Fibroblast of the conjunctiva (primary cell): Measurements from ENCODE around the gene PELI2.

ENCODE experiments used
- DNase-seq: peaks from one replicate; pipeline ENCODE4 v3.0.0-alpha.2; 2010; ENCODE audit warnings: low read depth

PELI2 gene, protein sequence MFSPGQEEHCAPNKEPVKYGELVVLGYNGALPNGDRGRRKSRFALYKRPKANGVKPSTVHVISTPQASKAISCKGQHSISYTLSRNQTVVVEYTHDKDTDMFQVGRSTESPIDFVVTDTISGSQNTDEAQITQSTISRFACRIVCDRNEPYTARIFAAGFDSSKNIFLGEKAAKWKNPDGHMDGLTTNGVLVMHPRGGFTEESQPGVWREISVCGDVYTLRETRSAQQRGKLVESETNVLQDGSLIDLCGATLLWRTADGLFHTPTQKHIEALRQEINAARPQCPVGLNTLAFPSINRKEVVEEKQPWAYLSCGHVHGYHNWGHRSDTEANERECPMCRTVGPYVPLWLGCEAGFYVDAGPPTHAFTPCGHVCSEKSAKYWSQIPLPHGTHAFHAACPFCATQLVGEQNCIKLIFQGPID

GRCh38 chr14:56117765-56118610 is at the start of gene PELI2:
TSS of gene PELI2 (plus strand) at chr14:56118411. CDS start at chr14:56118661, 250 bp downstream.
- peak; percentile 31 for DNase-seq

GRCh38 chr14:56073799-56074198 is 44.4 kb upstream of the PELI2 start:
- no peak for DNase-seq

DNA sequence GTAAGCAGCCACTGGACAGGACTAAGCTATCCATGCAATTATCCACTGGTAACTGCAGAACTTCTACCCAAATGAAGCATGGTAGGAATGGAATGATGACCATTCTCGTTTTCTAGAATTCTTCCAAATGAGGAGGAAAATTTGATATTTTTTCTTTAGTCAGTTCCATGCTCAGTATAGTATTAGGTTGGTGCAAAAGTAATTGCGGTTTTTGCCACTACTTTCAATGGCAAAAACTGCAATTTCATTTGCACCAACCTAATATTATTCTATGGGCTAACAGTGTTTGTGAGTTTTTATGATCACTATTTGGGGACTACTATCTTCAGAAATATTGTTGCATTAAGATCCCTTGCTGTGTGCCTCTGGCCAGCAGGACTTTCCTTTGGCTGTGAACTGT is 42.9 kb upstream of the PELI2 start:
- DNase-seq, result no peak

GRCh38 chr14:56081139-56081538 is 37.1 kb upstream of the PELI2 start:
- DNase-seq, result peak; percentile 6

DNA sequence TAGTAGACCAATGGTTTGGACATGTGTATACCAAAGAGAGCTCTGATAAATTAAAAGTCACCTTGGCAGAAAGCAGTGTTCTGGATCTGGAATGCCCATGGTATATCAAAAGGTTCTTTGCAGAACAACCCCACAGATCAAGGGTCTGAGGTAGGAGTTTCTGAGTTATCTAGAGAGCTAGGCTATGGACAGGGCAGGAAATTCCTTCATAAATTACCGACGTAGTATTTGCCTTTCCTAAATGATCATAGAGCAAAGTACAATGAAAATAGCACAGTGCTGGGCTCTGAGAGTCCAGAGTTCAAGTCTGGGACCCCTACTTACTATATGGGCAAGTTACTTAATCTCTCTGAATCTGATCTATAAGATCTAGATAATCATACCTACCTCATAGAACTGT is 35.3 kb upstream of the PELI2 start:
- no peak for DNase-seq

DNA sequence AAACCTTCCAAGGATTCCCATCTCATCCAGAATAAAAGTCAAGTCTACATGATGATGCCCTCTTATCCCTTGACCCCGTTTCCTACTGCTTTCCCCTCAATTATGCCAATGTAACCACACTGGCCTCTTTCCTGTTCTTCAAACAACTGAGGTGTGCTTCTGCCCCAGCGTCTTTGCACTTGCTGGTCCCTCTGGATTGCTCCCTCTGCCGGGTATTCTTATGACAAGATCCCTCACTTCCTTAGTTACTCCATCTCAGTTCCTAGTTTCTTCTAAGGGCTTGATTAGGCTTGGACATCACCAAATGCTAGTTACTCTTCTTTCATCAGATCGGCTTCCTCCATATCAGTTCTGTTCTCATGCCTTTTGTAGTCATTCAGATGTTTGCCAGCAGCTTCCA is 32.7 kb upstream of the PELI2 start:
- DNase-seq, result no peak

- no peak for DNase-seq
Measured at GRCh38 chr14:56087671-56088471, 30.3 kb upstream of the PELI2 start.

GRCh38 chr14:56088941-56089340 is 29.3 kb upstream of the PELI2 start:
- DNase-seq, result no peak

- DNase-seq, result no peak
Measured at GRCh38 chr14:56092763-56093162, 25.4 kb upstream of the PELI2 start.

DNA sequence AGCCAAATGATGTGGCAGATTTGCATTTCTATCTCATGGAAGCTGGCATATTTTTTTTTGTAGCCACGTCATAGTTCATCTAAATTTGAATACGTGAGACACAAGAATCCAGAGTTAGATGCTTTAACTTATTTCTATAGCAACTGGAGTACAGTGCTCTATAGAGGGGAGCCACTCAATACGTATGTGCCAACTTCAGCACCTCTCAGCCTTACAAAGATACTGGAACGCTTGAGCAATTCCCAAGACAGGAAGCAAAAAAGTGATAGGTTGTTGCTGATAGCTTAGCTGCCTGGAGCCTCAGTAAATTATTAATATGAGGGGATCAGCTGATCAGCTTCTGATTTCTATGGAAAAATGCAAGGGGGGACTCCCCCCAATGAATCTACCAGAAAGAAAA is 24.1 kb upstream of the PELI2 start:
- DNase-seq, result no peak

- no peak for DNase-seq
Measured at GRCh38 chr14:56098021-56098420, 20.2 kb upstream of the PELI2 start.

DNA sequence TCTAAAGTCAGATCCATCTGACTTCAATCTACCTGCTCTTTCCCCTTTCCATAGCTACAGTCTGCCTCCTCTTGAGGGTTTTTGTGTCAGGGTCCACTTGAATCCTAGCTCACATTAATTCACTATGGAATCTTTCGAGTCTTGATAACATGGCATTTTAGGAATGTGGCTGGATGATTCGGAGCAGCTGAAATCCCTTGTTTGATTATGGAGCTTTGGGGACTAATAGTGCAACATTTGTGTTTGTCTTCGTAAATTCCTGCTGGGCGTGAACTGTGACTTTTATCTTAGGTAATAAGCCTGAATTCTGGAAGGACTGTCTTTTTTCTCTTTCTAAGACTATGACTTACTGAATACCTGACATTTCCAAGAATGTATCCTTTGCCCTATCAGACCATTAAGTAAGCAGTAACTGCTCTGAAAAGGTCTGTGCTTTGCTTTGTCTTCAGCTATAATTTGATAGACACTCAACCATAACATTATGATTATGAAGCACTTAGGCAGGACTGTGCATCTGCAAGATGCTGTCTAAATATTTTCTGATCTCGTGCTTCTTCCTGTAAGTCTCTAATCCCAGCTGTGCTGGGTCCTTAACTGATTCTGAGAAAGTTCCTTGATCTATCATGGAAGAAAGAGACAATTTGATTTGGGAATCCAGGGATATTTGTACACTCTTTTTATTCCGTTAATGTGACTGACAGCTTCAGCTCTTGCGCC is 19.0 kb upstream of the PELI2 start:
- no peak for DNase-seq

DNA sequence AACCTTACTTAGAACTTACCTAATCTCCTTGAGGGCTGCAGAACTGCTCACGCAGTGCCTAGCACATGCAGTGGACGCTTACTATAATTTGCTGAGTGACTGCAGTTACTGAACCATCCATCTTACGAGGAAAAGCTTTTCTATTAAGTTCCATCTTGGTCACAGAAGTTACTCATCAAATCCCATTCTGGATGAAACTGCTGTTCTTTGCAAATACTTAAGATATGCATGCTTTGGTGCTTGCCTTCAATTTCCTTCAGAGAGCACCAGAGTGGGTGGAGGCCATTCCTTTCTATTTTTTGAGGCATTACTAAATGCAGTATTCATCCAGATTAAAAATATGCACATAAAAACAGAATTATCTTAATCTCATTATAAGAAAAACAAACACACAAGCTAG is 17.7 kb upstream of the PELI2 start:
- DNase-seq, result no peak

DNA sequence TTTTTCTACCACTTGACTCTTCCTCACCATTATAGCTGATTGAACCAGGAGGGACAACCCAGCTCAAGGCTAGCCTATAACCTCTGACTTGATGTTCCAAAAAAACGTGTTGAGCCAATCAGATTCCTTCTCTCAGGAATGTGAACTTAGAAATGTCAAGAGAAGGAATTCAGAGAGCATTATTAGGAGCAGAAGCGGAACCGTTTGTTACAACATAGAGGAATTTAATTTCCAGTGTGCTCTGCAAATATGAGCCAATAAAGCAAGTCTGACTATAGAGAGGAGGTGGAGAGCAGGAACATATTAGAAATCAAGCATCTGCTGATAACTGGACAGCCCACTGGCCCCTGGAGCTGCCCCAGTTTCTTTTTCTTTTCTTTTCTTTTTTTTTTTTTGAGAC is 15.3 kb upstream of the PELI2 start:
- no peak for DNase-seq

DNA sequence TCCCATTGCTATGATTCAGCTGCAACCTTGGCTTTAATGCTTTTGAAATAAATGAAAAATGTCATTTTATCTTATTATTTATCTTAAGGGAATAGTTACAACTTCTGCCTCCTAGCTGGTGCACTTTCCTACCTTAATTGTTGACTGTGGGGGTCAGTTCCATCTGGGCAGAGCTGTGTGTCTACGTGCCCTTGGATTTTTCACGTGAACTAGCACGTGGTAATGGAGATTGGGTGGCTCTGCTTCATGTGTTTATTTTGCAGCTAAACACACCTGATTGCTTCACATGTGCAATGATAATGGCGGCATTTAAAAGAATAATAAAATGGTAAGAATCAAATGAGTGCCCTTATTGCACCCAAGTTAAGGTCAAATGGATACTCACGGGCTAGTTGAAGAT is 10.6 kb upstream of the PELI2 start:
- DNase-seq, result no peak

DNA sequence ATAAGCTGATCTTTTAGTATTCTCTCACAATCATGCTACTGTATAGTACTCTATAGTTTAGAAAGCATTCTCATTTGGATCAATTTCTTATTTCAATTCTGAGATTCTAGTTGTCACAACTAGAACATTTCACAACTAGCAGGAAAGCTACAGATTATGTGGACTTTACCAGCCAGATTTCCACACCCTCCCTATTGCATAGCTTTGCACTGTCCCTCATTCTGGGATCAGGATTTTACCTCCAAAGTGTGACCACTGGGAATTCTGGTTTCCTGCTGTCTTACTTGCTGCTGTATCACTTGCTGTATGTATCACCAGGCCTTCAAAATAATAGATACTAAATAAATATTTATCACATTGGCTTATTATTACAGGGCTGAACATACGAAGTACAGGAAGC is 10.2 kb upstream of the PELI2 start:
- DNase-seq, result no peak

DNA sequence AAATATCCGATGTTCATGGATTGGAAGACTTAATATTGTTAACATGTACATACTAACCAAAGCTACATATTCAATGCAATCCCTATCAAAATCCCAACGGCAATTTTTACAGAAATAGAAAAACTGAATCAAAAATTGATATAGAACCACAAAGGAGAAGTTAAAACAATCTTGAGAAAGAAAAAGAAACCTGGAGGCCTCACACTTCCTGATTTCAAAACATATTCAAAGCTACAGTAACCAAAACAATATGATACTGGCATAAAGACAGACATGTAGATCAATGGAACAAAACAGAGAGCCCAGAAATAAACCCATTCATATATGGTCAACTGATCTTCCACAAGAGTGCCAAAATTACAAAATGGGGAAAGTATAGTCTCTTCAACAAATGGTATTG is 5.4 kb upstream of the PELI2 start:
- DNase-seq, result no peak

GRCh38 chr14:56115334-56115870 is 2.8 kb upstream of the PELI2 start:
- DNase-seq, result no peak

- DNase-seq, result no peak
Measured at GRCh38 chr14:56115976-56116893, 2.0 kb upstream of the PELI2 start.

- no peak for DNase-seq
Measured at GRCh38 chr14:56118611-56119181, 485 bp downstream of the PELI2 start.
